HG02870 (cell line): ENCODE measurements around the gene SLC16A3.
"Not testable (repeated sequence)": the region's sequence is repeated elsewhere in the genome, so short reads cannot be mapped to it uniquely, and the experiment has no call there.

Experiments used
- ATAC-seq: cut with Tn5 transposase; IDR thresholded peaks from one replicate; pipeline ENCODE4 v1.9.1; 2021; ENCODE audit warnings: mild to moderate bottlenecking, moderate library complexity; ENCODE audit not compliant: unreplicated experiment

Gene SLC16A3

GRCh38 chr17:82228842-82229697 is at the start of gene SLC16A3:
Gene SLC16A3, plus strand, starts transcription at chr17:82229042. Its CDS starts 6,967 bp downstream, at chr17:82236009.
- peak; percentile 36 for ATAC-seq

GRCh38 chr17:82179412-82179811 is 49.4 kb upstream of the SLC16A3 start:
- ATAC-seq = no peak

GRCh38 chr17:82179946-82180475 is 48.8 kb upstream of the SLC16A3 start:
- no peak for ATAC-seq

DNA sequence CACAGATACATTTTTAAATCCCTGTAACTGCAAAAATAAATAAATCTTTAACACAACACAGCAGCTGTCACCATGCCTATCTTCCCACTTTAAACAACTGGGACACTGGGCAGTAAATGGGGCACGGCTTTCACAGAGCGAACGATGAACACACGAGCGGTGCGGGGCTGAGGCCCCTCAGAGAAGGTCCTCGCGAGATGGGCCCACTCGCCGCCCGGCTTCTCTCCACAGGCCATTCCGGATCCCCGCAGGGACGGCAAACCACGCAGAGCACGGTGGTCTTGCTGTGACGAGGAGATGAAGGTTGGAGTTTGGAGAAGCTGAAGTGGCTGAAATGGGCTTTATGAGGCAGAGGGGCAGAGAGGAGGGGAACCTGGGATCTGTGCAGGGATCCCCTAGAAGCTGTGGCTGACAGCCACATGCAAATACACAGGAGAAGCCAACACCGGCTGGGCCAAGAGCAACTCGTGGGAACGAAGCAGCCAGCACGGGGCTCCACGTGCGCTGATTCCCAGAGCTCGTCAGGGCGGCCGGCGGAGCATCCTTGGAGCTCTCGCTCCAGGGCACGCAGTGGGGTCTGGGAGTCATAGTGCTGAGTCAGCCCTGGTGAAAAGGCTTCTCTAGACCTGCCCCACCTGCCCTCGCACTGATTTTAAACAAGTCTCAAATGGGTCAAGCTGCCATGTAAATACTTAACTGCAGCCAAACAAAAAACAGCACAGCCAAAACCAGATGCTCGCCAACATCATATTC is 47.9 kb upstream of the SLC16A3 start:
- no peak for ATAC-seq

- no peak for ATAC-seq
These were observed 44.1 kb upstream of the SLC16A3 start for GRCh38 chr17:82184761-82185160.

- ATAC-seq = no peak
These were observed 42.6 kb upstream of the SLC16A3 start for GRCh38 chr17:82186221-82186620.

DNA sequence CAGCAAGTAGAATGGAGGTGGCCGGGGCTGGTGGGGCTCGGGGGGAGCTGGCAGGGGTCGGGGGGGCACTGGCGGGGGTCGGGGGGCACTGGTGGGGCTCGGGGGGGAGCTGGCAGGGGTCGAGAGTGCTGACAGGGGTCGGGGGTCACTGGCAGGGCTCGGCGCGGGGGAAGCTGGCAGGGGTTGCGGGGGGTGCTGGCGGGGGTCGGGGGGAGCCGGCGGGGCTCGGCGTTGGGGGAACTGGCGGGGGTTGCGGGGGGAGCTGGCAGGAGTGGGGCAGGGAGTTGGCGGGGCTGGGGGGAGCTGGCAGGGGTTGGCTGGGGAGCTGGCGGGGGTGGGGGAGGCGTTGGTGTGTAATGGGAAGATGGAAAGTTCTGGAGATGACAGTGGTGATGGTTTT is 41.3 kb upstream of the SLC16A3 start:
- ATAC-seq = no peak

- ATAC-seq = no peak
These were observed 40.6 kb upstream of the SLC16A3 start for GRCh38 chr17:82188001-82188961.

- not testable (repeated sequence) for ATAC-seq
These were observed 35.8 kb upstream of the SLC16A3 start for GRCh38 chr17:82193050-82193449.

DNA sequence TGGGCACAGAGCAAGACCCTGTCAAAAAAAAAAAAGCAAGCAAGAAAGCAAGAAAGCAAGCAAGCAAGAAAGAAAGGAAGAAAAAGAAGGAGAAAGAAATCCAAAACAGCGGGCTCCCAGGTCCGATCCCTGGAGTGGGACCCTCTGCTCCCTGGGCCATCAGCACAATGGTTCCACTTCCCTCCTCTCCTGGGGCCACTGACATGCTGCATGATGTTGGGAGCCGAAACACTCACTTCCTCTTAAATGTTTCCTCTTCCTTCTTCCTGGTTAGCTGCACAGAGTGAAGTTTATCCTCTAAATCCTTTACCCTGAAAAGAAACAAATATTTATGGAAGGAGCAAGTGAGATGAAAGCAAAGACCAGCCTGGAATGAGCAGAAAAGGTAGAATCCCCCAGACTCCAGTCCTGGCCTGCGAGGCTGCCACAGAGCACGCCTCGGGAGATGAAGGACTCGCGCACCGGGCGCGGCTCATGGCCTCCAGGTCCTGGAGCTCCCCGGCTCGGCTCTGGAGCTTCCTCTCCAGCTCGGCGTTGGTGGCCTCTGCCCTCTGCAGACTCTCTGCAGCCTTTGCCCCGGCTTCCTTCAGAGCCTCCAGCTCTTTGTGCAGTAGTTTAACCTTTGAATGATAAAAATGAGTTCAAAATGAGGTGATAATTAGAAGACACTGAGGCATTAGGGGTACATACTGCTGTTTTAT is 35.2 kb upstream of the SLC16A3 start:
- ATAC-seq = no peak

- ATAC-seq = no peak
These were observed 34.1 kb upstream of the SLC16A3 start for GRCh38 chr17:82194765-82195164.

DNA sequence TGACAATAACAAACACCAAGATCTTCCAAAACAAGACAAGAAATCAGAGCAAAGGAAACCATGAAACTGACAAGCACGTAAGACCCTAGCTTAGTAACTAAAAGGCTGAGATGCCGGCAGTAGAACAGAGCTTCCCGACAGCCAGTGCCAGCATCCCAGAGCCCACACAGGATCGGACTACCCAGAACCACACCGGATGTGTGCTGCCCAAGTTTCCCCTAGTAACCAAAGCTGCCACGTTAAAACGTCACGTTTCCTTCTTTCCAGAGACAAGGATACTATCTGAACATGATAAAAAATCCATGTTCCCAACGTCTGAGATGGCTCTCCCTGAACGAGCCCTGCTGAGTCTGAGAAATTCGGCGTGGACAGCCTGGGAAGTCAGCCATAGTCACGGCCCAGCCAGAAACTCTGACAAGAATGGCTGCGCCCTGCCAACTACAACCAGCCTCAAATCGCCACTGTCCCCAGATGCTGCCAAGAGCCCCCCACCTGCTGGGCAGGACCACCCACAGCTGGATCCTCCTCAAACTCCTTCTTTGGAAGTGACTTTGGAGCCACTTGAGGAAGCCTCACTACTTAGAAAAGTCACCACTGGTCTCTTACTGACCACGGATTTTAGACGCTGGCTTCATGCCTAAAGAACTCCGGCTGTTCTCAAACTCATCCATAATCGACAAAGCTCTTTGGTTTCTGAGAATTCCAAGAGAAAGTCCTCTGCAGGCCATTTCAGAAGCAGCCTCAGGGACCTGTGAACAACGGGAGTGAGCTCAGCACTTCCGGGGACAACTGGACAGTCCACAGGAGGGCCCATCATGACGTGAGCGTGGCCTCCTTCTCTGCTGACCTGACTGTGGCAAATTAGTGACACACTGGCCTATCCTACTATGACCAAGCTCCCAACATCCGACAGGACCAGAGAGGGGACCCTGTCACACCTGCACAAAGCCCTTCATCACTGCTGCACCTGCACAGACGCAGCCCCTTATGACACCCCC is 32.9 kb upstream of the SLC16A3 start:
- ATAC-seq = no peak

DNA sequence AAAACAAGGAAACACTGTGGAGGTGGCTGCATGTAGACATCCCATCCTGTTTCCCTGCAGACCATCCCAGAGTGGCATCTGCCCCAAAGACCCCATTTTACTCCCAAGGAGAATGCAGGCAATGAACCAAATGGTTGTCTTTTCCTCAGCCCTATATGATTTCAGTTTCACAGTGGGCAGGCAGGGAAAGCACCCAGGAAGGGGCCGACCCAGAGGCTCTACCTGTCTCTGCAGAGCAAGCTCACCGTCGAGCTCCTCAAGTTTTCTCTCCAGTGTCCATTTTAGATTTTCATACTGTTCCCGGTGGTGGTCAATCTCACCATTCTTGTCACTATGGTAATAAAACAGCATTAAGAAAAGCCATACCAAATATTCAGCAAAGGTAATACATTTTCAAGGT is 30.8 kb upstream of the SLC16A3 start:
- ATAC-seq = no peak

GRCh38 chr17:82199496-82199895 is 29.3 kb upstream of the SLC16A3 start:
- ATAC-seq = no peak

- no peak for ATAC-seq
These were observed 28.7 kb upstream of the SLC16A3 start for GRCh38 chr17:82200135-82200534.

GRCh38 chr17:82200743-82201497 is 27.9 kb upstream of the SLC16A3 start:
- no peak for ATAC-seq

DNA sequence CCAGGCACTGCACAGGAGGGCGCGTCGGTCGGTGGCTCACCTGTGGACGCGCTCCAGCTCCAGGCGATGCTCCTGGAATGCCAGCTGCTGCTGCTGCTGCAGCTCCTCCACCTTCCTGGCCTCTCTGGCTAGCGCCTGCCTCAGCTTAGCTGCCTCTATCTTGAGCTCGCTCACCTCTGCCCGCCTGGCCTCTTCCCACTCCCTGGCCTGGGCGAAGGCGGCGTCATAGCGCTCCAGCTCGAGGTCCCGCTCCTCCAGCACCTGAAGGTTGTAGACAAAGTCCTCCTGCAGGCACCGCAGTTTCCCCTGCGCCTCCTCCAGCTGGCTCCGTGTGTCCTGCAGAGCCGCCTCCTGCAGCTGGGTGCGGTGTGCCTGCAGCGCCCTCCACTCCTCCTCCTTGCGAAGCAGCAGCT is 27.3 kb upstream of the SLC16A3 start:
- ATAC-seq = no peak

GRCh38 chr17:82202981-82203380 is 25.9 kb upstream of the SLC16A3 start:
- ATAC-seq = no peak
